Heart right ventricle (tissue), 16 donors: ENCODE data around the gene PRCP. TPM values are rescaled to one million over a fixed set of nuclear protein-coding genes. Genes with fewer than 3 reads are reported as not detected.

ENCODE experiments used
- ATAC-seq, 8 donors: fragments of 200-7000 bp; cut with Tn5 transposase; one replicate each; pipeline ENCODE4 v1.9.1; 2020; ENCODE audit warnings: mild to moderate bottlenecking in 8 of 8, moderate library complexity in 8 of 8, moderate number of reproducible peaks in 1 of 8
- DNase-seq, 2 donors: peaks; one replicate each; pipeline ENCODE4 v3.0.0-alpha.2; 2020
- H3K27ac ChIP-seq, 10 donors: fragments of 200-600 bp; sonication (generic) in 2 of 10; one replicate each; pipeline versions ENCODE4 v1.5.0 to v1.8.0; 2020 to 2022; ENCODE audit warnings: mild to moderate bottlenecking in 3 of 10
- H3K27me3 ChIP-seq, 7 donors: fragments of 200-600 bp; one replicate each; pipeline ENCODE4 v1.8.0; 2021 to 2022; ENCODE audit warnings: mild to moderate bottlenecking in 2 of 7
- H3K36me3 ChIP-seq, 9 donors: fragments of 200-600 bp; sonication (generic) in 1 of 9; one replicate each; pipeline versions ENCODE4 v1.5.0 to v1.8.0; 2020 to 2022; ENCODE audit warnings: mild to moderate bottlenecking in 2 of 9
- H3K4me1 ChIP-seq, 9 donors: fragments of 200-600 bp; sonication (generic) in 1 of 9; one replicate each; pipeline versions ENCODE4 v1.5.0 to v1.8.0; 2020 to 2022; ENCODE audit warnings: mild to moderate bottlenecking in 4 of 9
- H3K4me3 ChIP-seq, 10 donors: fragments of 200-600 bp; sonication (generic) in 2 of 10; one replicate each; pipeline versions ENCODE4 v1.5.0 to v1.8.0; 2020 to 2022; ENCODE audit warnings: mild to moderate bottlenecking in 7 of 10, moderate library complexity in 2 of 10
- H3K9me3 ChIP-seq, 11 donors: fragments of 200-600 bp in 10 of 11; sonication (generic) in 2 of 11; one replicate each; pipeline versions ENCODE4 v1.5.0 to v1.8.0; 2013 to 2022; ENCODE audit warnings: mild to moderate bottlenecking in 2 of 11, control low read depth in 1 of 11, moderate library complexity in 1 of 11
- CTCF ChIP-seq, 9 donors: fragments of 200-600 bp; sonication (generic) in 2 of 9; IDR thresholded peaks; one replicate each; pipeline versions ENCODE4 v1.5.0 to v1.8.0; 2021 to 2022; ENCODE audit warnings: antibody characterized with exemption in 9 of 9, mild to moderate bottlenecking in 5 of 9, moderate library complexity in 1 of 9
- WGBS, 2 donors: extraction: QIAGEN DNeasy Blood & Tissue Kit; methylation state at CpG; one replicate each; pipeline ENCODE4 v1.1.7; 2013; ENCODE audit warnings: inconsistent platforms in 1 of 2; 5-methylcytosine and 5-hydroxymethylcytosine counted together
- intact Hi-C, 10 donors: fragments of 100-400 bp; cut with DNase I; formaldehyde crosslinking; loops; one replicate each; pipeline versions ENCODE4 v1.11.1 to v1.14.2; 2022
- polyA plus RNA-seq, 2 donors: library from polyadenylated mRNA; stranded (reverse); fragments of 200-250 nt; gene quantifications; one replicate each; pipeline ENCODE4 v1.2.3, GENCODE V29; 2013
- total RNA-seq, 10 donors: library from RNA; stranded (reverse); fragmentation: NEBNext Ultra II Directional in 3 of 10; extraction: Animal tissue kit (Norgen Biotek cat#: 25700) in 3 of 10; gene quantifications; one replicate each; pipeline versions ENCODE4 v1.2.1 to v1.2.4, GENCODE V29; 2021 to 2023
- donor health status: Arrhythmogenic right ventricular cardiomyopathy.
- donor health status: ischemic (EF 13 %, LVEDD 7.1; RV severe dilation, severe dysfunction).
- donor health status: healthy with polysubstance abuse.
- donor health status: DM: no; HTN: yes; CAD: no.
- donor health status: DM: no; HTN: no; CAD: no.
- donor health status: ischemic (EF 25% LVEDD 6.9; RV normal size, moderate dysfunction).
- donor health status: ischemic (EF 25% LVEDD 5.7; RV mildly dilated, moderate dysfunction).
- donor health status: healthy.
- donor health status: DM: yes; HTN: yes; CAD: no.
- donor health status: Ischemic cardiomyopathy.
- donor health status: ischemic (EF 35%, LVEDD 5.7; RV mildly dilated, moderate dysfunction).
- donor health status: nonischemic (EF 11% LVEDD 7.7; RV severe dilation, severe dysfunction).
- donor health status: DM: yes; HTN: yes; CAD: no.
- donor health status: PGD.
- donor health status: ischemic (EF 29% LVEDD 5.4; RV normal size, mild dysfunction).
- donor health status: nonischemic (EF 23%, LVEDD 6.1; RV moderate dilation, normal function).

PRCP gene
- total and polyA plus RNA-seq, 12 donors, result 18.0 to 89.8 (median 40.8) TPM

- H3K9me3 ChIP-seq, result no peaks in the 10 kb centered on the region
- ATAC-seq (no peak), DNase-seq (no peak)
- no peak overlapping the region for H3K27ac ChIP-seq
- 76 to 80% methylated on average over 7 of the region's 7 CpGs for WGBS, 2 donors
- peaks cover 0 to 26% (median 0%) of the 10 kb centered on the region in 9 donors for H3K4me1 ChIP-seq
- peaks cover 0 to 61% (median 0%) of the 10 kb centered on the region in 9 donors for H3K36me3 ChIP-seq
- TF ChIP-seq CTCF (IDR thresholded peaks at IDR 0.05), result no peak
- H3K4me3 ChIP-seq, result no peak overlapping the region
- no peaks in the 10 kb centered on the region for H3K27me3 ChIP-seq
- intact Hi-C loops, result no loop called here
Measured at GRCh38 chr11:82845356-82846353, 54.6 kb downstream of the PRCP start.

- Histone ChIP-seq H3K27me3 (no peaks in the 10 kb centered on the region), H3K36me3 (peaks cover 0 to 51% (median 4%) of the 10 kb centered on the region in 9 donors), H3K9me3 (no peaks in the 10 kb centered on the region), H3K27ac (no peak overlapping the region), H3K4me3 (no peak overlapping the region), H3K4me1 (peaks cover 0 to 26% (median 0%) of the 10 kb centered on the region in 9 donors)
- no peak for DNase-seq
- no peak for ATAC-seq
- WGBS, 2 donors, result 81% methylated on average over 6 of the region's 6 CpGs
- intact Hi-C loops, result no loop called here
- no peak for TF ChIP-seq CTCF (IDR thresholded peaks at IDR 0.05)
Measured at GRCh38 chr11:82843057-82843795, 57.0 kb downstream of the PRCP start.

GRCh38 chr11:82842019-82842418, 58.2 kb downstream of the PRCP start:
- Histone ChIP-seq H3K9me3 (no peaks in the 10 kb centered on the region), H3K27me3 (no peaks in the 10 kb centered on the region), H3K27ac (peak overlapping the region in 1 of 10 donors; percentile 44), H3K4me3 (no peak overlapping the region), H3K36me3 (peaks cover 0 to 52% (median 4%) of the 10 kb centered on the region in 9 donors), H3K4me1 (peaks cover 0 to 26% (median 0%) of the 10 kb centered on the region in 9 donors)
- TF ChIP-seq CTCF (IDR thresholded peaks at IDR 0.05), result no peak
- peak in 1 of 2 donors; percentile 4 for DNase-seq
- 57 to 75% methylated on average over 2 of the region's 2 CpGs for WGBS, 2 donors
- peak in 7 of 8 donors; percentile 52 to 86 (median 71) for ATAC-seq
- intact Hi-C loops, result no loop called here

GRCh38 chr11:82837650-82838049, 62.6 kb downstream of the PRCP start:
- H3K27me3 ChIP-seq, result no peaks in the 10 kb centered on the region
- no peak overlapping the region for H3K27ac ChIP-seq
- H3K4me3 ChIP-seq, result no peak overlapping the region
- peaks cover 0 to 10% (median 0%) of the 10 kb centered on the region in 9 donors for H3K4me1 ChIP-seq
- no peaks in the 10 kb centered on the region for H3K9me3 ChIP-seq
- intact Hi-C loops, result no loop called here
- ATAC-seq (no peak), DNase-seq (no peak)
- no peak for TF ChIP-seq CTCF (IDR thresholded peaks at IDR 0.05)
- H3K36me3 ChIP-seq, result peaks cover 0 to 82% (median 9%) of the 10 kb centered on the region in 9 donors
